IPS-NIHi11 (cell line): ENCODE results near the gene PEX6.
A peak's percentile ranks its signal among the peaks of the same experiment; 100 is the strongest.

Experiments
- DNase-seq: peaks from one replicate; pipeline ENCODE4 v3.0.0; 2012; ENCODE audit warnings: mixed read lengths, low spot score

The PEX6 gene, protein sequence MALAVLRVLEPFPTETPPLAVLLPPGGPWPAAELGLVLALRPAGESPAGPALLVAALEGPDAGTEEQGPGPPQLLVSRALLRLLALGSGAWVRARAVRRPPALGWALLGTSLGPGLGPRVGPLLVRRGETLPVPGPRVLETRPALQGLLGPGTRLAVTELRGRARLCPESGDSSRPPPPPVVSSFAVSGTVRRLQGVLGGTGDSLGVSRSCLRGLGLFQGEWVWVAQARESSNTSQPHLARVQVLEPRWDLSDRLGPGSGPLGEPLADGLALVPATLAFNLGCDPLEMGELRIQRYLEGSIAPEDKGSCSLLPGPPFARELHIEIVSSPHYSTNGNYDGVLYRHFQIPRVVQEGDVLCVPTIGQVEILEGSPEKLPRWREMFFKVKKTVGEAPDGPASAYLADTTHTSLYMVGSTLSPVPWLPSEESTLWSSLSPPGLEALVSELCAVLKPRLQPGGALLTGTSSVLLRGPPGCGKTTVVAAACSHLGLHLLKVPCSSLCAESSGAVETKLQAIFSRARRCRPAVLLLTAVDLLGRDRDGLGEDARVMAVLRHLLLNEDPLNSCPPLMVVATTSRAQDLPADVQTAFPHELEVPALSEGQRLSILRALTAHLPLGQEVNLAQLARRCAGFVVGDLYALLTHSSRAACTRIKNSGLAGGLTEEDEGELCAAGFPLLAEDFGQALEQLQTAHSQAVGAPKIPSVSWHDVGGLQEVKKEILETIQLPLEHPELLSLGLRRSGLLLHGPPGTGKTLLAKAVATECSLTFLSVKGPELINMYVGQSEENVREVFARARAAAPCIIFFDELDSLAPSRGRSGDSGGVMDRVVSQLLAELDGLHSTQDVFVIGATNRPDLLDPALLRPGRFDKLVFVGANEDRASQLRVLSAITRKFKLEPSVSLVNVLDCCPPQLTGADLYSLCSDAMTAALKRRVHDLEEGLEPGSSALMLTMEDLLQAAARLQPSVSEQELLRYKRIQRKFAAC

DNA sequence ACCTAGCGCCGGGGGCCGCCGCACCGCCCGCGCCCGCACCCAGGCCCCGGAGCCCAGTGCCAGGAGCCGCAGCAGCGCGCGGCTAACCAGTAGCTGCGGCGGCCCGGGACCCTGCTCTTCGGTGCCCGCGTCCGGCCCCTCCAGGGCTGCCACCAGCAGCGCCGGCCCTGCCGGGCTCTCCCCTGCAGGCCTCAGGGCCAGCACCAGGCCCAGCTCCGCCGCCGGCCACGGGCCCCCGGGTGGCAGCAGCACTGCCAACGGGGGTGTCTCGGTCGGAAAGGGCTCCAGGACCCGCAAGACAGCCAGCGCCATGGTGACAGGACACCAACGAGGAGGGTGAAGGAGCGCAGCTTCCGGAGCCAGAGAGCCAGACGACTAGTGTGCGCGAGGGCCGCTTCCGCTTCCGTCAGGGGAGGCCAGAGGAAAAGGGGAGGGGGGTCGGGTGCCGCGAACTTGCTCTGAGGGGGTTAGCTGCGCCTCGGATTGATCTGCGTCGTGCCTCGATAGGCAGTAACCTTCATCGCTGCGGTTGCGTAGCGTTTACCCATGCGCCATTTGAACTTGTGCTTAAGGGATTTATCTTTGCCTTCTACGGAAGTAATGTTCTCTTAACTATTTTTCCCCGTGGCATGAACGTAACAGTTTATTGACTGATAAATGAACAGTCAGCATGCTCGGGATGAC is at the start of gene PEX6:
Gene PEX6 (minus strand): TSS at position 343 of the 684 bp plus-strand sequence. CDS start 31 bp downstream, at position 312.
- DNase-seq, result peak; percentile 91

DNA sequence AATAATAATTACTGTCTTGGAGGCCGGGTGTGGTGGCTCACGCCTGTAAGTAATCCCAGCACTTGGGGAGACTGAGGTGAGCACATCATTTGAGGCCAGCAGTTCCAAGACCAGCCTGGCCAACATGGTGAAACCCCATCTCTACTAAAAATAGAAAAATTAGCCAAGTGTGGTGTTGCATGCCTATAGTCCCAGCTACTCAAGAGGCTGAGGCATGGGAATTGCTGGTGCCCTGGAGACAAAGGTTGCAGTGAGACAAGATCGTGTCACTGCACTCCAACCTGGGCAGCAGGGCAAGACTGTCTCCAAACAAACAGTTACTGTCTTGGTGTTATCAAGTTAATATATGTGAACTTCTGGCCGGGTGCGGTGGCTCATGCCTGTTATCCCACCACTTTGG is 47.4 kb upstream of the PEX6 start:
- no peak for DNase-seq

DNA sequence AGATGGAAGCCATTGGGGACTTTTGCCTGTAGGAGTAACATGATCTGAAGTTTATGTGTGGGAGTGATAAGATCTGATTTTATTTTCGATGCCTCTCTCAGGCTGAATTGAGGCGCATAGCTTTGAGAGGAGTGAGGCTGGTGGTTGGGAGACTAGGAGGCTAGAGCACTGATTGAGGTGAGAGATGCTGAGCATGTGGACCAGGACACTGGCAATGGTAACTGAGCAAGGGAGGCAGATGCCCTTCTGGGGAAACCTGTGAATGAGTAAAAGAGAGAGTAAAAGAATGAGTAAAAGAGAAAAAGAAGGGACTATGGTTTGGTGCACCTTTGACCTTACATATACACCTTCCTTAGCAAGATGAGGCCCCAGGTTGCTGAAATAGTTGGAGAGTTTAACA is 45.5 kb upstream of the PEX6 start:
- DNase-seq, result no peak

DNA sequence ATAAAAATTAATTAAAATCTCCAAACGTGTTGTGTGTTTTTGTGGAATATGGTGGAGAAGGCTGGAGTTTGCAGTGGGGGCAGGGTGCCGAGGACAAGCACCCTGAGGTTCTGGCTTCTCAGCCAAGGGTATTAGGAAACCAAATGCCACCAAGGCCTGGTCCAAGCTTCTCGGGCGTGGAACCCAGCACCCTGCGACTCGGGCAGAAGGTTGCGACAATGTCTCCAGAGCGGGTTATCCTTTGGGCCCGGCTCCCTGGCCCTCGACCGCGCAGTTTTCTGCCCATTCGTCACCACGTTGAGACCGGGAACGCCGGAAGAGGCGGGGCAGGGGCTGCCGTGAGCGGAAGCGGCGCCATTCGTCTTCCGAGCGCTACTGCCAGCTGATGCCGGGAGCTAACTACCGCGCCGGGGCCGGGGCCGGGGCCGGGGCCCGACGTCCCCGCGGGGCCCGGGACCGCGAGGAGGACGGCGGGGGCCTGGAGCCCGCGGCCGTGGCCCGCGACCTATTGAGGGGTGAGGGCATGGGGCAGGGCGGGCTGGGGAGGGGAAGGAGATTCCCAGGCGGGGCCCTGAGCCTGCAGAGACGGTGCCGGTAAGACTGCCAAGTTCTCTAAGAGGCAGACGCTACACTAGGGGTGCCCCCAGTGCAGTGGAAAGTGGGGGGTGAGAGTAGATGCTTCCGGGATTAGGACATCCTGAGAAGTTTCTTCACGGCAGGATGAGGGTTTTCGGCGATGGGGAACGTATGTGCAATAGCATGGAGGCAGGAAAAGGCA is 42.5 kb upstream of the PEX6 start, which contains the start of gene RRP36:
Gene RRP36 (plus strand): TSS at position 354 of the 778 bp plus-strand sequence. CDS start 32 bp downstream, at position 386.
- peak; percentile 91 for DNase-seq

DNA sequence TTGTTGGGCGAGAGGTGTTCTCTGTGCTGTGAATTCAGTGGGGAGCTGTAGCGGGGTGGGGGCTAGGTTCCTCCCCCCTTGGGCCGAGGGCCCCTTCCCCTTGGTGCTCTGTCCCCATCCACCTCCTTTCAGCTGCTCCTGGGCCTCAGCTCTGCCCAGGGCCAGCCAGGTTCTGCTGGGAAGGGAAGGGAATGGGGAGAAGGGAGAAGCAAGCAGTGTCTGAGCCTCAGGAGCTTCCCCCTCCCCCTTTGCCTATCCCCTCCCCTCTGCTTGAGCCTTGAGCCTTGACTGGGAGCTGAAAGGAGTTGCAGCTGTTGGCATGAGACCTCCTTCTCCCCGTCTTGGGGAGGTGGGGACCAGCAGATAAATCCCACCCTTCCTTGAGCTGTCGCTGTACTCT is 41.9 kb upstream of the PEX6 start:
- peak; percentile 69 for DNase-seq

DNA sequence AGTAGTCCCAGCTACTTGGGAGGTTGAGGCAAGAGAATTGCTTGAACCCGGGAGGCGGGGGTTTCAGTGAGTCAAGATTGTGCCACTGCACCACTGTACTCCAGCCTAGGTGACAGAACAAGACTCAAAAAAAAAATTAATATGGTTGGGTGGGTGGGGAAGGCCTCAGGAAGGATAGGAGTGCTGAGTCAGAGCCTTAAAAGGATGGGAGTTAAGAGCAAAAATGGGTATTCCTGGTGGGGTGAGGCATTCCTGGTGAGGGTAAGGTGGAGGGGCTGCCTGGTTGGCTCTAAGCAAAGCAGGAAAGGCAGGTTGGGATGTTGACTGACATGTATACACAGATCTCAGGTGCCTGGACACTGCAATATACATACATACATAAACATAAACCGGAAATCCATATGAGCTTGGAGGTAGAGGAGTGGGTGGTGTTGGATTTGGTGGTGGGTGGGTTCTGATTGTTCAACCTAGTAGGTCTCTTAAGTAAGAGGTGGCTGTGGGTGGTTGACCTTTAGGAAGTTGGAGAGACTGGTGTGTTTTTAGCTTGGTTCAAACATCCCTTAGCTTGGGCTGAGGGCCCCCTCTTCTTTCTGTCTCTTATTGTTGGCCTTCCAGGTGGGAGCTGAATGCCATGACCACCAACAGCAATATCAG is 41.2 kb upstream of the PEX6 start:
- DNase-seq, result no peak

DNA sequence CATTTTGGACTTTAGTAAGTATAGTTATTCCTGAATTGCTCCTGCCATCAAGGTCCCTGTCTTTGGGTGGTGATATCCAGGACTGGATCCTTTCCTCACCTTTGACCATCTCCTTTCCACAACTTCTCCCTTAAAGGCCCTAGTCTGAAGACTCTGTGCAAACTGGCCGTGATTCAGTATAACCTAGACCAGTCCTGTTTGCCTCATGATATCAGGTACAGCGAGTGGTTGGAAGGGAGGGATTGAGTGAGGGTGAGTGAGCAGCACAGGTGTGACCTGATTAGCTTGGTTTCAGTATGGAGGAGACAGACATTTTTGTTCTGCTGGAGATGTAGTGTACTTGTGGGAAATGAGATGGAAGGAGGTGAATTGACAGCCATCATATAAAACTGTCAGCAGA is 40.2 kb upstream of the PEX6 start:
- no peak for DNase-seq

DNA sequence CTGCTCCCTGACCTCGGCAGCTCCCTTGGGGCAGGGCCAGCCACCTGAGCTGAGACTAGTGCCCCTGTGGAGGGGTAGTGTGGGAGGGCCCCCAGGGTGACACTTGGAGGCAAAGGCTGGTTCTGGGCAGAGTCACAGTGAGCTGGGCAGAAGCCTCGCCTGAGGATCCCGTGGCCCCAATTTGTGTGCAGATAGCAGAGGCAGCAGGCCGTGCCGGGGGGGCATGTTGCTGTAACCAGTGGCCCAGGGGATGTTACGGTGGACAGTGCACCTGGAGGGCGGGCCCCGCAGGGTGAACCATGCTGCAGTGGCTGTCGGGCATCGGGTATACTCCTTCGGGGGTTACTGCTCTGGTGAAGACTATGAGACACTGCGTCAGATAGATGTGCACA is 38.0 kb upstream of the PEX6 start:
- no peak for DNase-seq

DNA sequence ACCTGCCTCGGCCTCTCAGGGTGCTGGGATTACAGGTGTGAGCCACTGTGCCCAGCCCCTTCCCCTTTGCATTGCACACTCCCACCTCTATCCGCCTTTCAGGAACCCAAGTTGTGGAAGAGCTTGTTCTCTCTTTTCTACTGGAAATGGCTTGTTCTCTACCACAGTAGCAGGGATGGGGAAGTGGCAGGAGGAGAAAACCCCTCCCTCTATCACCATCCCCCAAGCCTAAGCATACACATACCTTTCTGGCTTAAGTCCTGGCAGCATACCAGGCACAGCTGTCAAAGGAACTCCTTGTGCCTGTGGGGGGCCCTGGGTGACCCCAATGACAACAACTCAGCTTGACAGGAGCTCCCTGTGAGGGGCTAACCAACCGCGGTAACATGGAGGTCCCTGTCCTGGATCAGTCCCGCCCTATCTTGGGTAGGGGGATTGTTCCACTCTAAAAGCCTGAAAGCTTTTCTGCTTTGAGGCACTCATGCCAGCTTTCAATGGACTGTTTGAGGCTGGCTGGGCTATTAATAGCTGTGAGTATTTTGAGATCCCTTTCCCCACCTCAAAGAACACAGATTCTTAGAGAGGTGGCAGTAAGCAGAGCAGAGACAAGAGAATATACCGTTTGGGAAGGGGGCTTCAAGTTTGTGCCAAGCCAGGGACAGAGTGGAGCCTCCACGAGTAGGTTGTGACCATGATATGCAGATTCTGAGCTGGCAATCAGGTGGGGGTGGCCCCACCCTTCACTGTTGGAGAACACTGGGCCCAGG is 37.4 kb upstream of the PEX6 start:
- no peak for DNase-seq

DNA sequence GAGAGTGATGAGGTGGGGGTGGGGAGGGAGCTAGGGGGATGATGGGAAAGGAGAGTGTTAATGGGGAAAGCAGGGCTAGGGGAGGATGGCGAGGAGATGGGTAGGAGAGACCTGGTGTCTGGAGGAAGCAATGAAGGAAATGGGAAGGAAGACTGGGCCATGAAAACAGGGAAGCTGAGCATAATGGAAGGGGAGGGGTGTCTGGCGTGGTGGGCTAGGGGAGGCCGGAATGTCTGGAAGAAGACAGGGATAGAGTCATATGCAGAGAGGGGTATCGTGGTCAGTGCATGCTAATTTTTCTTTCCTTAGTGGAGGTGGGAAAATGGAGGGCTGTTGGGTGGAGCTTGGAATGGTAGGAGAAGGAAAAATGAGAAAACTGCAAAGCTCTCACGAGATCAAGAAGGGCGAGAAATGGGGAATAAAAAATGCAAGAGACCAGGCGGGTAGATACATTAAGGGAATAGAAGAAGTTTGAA is 35.5 kb upstream of the PEX6 start:
- no peak for DNase-seq

DNA sequence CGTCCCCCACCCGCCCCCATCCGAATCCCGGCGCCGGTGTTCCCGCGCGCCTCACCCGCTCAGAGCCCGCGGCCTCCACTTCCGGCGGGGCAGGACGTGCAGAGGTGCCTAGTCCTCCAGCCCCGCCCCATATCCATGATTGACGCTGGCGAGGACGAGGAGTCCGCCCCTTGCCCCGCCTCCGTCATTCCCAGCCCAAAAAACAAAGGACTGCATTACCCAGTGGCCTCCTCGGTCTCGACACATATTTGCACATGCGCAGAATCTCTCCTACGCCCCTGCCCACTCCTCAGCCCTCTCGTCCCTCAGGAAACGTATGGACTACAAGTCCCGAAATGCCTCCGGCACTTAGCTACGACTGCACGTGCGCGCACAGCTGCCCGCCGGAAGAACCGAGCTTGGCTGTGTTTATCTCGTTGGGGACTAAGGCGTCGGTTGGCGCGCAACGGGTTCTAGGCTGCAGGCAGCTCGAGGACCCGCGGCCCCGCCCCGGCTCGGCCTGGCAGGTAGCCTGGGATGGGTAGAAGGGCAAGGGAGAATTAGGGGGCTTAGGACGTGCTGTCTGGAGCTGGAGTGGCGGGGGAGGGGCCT is 35.0 kb upstream of the PEX6 start, which contains the start of the genes KLHDC3 and MEA1:
Gene KLHDC3 (plus strand): TSS at position 407 of the 591 bp plus-strand sequence. CDS start 2,944 bp downstream, outside the sequence.
Gene MEA1 (minus strand): TSS at position 104 of the 591 bp plus-strand sequence. CDS start 133 bp downstream, outside the sequence.
- DNase-seq, result peak; percentile 96

DNA sequence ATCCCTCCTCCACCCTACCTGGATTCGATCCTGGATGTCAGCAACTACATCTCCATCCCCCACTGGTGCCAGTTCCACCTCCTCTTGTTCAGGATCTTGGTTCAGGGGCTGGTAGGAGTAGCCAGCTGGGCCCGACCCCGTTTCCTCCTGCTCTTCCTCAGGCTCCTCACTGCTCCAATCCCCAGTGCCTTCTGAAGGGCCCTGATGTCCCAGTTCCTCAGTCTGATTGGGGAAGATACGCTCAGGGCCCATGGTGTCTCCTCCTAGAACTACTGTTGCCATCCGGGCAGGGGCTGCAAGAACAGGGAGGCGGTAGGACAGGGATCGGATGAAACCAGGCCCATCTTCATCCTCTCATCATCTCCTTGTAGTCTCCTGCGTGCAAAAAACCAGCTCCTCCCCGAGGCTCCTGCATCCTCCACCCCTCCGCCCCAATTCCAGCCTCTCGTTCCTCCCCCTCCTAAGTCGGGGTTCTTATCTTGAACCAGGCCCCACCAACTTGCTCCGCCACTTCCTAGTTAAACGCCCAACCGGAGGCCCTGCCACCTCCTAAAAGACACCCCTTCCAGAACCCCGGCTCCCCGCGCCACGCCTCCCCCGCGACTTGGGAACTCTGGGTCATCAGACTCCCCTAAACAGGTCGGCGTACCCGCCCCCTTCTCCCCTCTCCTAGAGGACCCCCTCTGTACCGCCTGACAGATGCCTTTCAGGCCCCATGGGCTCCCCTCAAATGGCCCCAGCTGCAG is 34.3 kb upstream of the PEX6 start:
- DNase-seq, result no peak

DNA sequence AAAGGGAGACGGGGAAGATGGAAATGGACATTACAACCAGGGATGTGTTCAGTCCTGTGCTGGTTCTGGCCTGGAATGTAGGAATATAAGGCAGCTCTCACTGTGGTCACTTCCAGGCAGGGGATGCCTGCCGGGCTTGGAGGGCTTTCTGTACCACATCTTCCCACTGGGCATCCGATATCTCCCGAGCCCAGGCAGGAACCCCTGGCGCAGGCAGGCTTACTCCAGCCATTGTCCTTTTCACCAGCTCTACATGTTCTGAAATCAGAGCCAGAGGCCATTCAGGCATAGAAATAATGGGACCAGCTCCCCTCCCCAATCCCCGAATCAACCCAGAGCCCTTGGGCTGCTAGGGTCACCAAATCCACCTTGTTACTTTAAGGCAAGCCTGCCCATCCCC is 33.4 kb upstream of the PEX6 start:
- no peak for DNase-seq

DNA sequence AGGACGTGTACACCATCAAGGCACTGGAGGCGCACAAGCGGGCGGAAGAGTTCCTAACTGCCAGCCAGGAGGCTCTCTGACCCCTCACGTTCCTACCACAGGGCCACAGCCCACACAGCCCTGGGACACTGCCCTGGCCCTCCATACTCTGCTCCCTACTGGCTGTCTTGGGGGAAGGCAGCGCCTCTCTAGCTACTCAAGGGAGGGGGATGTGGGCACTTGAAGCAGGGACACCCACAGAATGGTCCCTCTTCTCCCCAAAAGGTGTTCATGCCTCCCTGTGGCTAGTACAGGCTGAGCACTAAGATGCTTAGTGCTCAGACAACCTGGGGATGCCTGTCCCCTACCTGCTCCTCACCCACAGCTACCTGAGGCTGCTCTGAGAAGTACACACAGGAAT is 32.2 kb upstream of the PEX6 start:
- DNase-seq, result no peak

DNA sequence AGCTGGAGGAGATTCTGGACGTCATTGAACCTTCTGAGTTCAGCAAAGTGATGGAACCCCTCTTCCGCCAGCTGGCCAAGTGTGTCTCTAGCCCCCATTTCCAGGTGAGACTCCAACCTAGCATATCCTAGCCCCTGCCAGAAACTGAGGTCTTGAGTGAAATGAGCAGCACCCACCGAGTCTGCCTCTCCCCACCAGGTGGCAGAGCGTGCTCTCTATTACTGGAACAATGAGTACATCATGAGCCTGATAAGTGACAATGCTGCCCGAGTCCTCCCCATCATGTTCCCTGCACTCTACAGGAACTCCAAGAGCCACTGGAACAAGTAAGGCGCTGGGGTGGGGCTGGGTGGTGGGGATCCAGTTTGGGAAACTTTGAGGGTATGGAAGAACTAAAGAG is 30.1 kb upstream of the PEX6 start:
- DNase-seq, result peak; percentile 48

DNA sequence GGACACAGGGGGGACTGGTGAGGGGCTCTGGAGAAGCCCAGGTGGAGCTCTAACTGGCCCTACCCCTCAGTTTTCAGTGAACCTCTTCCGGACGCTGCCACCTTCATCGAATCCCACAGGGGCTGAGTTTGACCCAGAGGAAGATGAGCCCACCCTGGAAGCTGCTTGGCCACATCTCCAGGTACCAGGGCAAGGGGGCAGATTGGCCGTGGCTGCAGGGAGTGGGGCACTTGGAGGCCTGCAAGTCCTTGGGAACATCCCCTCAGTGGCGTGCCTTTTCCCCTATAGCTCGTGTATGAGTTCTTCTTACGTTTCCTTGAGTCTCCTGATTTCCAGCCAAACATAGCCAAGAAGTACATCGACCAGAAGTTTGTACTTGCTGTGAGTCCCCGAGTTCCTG is 28.1 kb upstream of the PEX6 start:
- DNase-seq, result no peak

DNA sequence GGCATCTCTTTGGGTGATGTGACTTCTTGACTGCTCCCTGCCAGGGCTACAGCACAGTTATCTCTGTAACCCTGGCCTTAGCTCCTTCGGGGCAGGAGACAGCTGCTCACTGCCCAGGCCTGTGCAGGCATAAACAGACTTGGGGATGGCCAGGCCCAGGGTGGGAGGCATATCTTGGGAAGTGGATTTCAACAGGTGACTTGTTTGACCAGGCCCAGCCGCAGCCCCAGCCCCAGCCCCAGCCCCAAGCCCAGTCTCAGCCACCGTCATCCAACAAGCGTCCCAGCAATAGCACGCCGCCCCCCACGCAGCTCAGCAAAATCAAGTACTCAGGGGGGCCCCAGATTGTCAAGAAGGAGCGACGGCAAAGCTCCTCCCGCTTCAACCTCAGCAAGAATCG is 27.3 kb upstream of the PEX6 start:
- DNase-seq, result no peak

DNA sequence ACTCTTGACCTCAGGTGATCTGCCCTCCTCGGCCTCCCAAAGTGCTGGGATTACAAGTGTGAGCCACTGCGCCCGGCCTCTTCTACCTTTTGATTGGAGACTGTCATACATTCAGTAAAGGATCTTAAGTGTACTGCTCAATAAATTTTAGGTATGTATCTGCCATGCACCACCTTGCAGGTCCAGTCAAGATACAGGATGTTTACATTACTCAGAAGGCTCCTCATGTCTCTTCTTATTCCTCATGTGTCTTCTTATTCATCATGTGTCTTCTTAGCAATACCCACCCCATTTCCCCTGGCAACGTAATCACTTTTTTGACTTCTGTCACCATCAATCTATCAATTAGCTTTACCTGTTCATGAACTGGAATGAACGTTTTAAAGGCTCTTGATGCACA is 26.9 kb upstream of the PEX6 start:
- DNase-seq, result no peak

DNA sequence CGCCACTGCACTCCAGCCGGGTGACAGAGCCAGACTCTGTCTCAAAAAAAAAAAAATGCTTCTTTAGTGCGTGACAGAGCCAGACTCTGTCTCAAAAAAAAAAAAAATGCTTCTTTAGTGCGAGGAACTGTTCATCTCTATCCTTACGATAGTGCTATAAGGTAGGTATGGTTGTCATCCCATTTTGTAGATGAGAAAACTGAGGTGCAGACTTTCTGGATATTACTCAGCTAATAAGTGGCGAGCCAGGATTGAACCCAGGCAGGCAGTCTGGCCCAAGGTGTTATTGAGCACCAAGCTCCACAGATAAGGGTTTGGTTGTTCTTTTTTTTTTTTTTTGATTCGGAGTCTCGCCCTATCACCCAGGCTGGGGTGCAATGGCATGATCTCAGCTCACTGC is 22.9 kb upstream of the PEX6 start:
- DNase-seq, result no peak
